K562 (cell line): ENCODE results near the gene STARD8. TPM values are rescaled to one million over a fixed set of nuclear protein-coding genes. Genes with fewer than 3 reads are reported as not detected.

Source experiments
- ARID1B ChIP-seq: fragments of 450-650 bp; IDR thresholded peaks from 2 replicates; pipeline ENCODE4 v1.6.1; 2016; ENCODE audit warnings: antibody characterized with exemption, mild to moderate bottlenecking, inconsistent platforms
- CBX8 ChIP-seq: fragments of 200-600 bp; sonication (generic); IDR thresholded peaks from 2 replicates; pipeline ENCODE4 v1.6.1; 2012; ENCODE audit warnings: borderline replicate concordance, mixed run types, low read depth, mild to moderate bottlenecking, moderate library complexity, mixed read lengths, low read length, control low read depth, inconsistent platforms; ENCODE audit not compliant: poor library complexity, severe bottlenecking; ENCODE audit errors: extremely low read depth
- CTBP1 ChIP-seq: fragments of 450-650 bp; IDR thresholded peaks from 2 replicates; pipeline ENCODE4 v1.6.1; 2016; ENCODE audit warnings: borderline replicate concordance
- CXXC5 ChIP-seq: fragments of 250-450 bp; sonication (Bioruptor Pico); IDR thresholded peaks from 2 replicates; pipeline ENCODE4 v1.8.0; 2022; ENCODE audit warnings: inconsistent platforms, mild to moderate bottlenecking, moderate library complexity
- EGR1 ChIP-seq: fragments of 450-650 bp; conservative IDR thresholded peaks from 2 replicates; pipeline ENCODE4 v1.6.1; 2017; ENCODE audit warnings: mild to moderate bottlenecking
- EP300 ChIP-seq: IDR thresholded peaks from 2 replicates; pipeline ENCODE4 v1.6.1; 2012; ENCODE audit warnings: low read length, improper control_type of control experiment
- KDM5B ChIP-seq: fragments of 200-600 bp; sonication (generic); IDR thresholded peaks from 2 replicates; pipeline ENCODE4 v1.6.1; 2012; ENCODE audit warnings: low read depth, mild to moderate bottlenecking, moderate library complexity, low read length, control low read depth, inconsistent platforms; ENCODE audit not compliant: insufficient replicate concordance
- KLF1 ChIP-seq: fragments of 450-650 bp; IDR thresholded peaks from 2 replicates; pipeline ENCODE4 v1.6.1; 2016; ENCODE audit warnings: missing genetic modification characterization, missing compliant biosample characterization
- KLF16 ChIP-seq: IDR thresholded peaks from 2 replicates; pipeline ENCODE4 v1.6.1; 2016; ENCODE audit warnings: antibody characterized with exemption
- MTA2 ChIP-seq: fragments of 450-650 bp; IDR thresholded peaks from 2 replicates; pipeline ENCODE4 v1.6.1; 2016; ENCODE audit warnings: low read depth
- NR3C1 ChIP-seq: sonication (generic); formaldehyde crosslinking; IDR thresholded peaks from 2 replicates; pipeline ENCODE4 v1.8.1; 2022; ENCODE audit warnings: missing genetic modification reagents
- POLR2AphosphoS5 ChIP-seq: IDR thresholded peaks from 2 replicates; pipeline ENCODE4 v1.6.1; 2011; ENCODE audit warnings: mild to moderate bottlenecking, low read depth, low read length, moderate library complexity; ENCODE audit not compliant: control insufficient read depth, insufficient read depth
- RBFOX2 ChIP-seq: fragments of 200-400 bp; formaldehyde crosslinking; IDR thresholded peaks from 2 replicates; pipeline ENCODE4 v1.6.1; 2017; ENCODE audit warnings: low read depth, mild to moderate bottlenecking, low read length, moderate library complexity
- SMAD4 ChIP-seq: fragments of 250-450 bp; sonication (Bioruptor Pico); conservative IDR thresholded peaks from 2 replicates; pipeline ENCODE4 v1.8.0; 2021; ENCODE audit warnings: inconsistent platforms, mild to moderate bottlenecking, moderate library complexity
- SMARCA4 ChIP-seq: fragments of 450-650 bp; IDR thresholded peaks from 2 replicates; pipeline ENCODE4 v1.6.1; 2016
- SMARCA5 ChIP-seq: fragments of 450-650 bp; IDR thresholded peaks from 2 replicates; pipeline ENCODE4 v1.6.1; 2016
- TCF3 ChIP-seq: sonication (generic); formaldehyde crosslinking; IDR thresholded peaks from 2 replicates; pipeline ENCODE4 v1.4.0; 2020; ENCODE audit warnings: mild to moderate bottlenecking, missing genetic modification reagents
- YY1 ChIP-seq, 3 experiments: IDR thresholded peaks; 2 replicates each; pipeline ENCODE4 v1.6.1; 2011; ENCODE audit warnings: low read length in 2 of 3, mild to moderate bottlenecking in 2 of 3, moderate library complexity in 2 of 3, borderline replicate concordance in 1 of 3, control low read depth in 1 of 3, low read depth in 1 of 3; ENCODE audit not compliant: insufficient read depth in 3 of 3, insufficient replicate concordance in 2 of 3, control insufficient read depth in 1 of 3, insufficient read length in 1 of 3; ENCODE audit errors: extremely low read depth in 1 of 3
- ZKSCAN8 ChIP-seq: fragments of 200-800 bp; sonication (Bioruptor generic); IDR thresholded peaks from 2 replicates; pipeline ENCODE4 v1.6.1; 2016; ENCODE audit warnings: missing genetic modification characterization, missing compliant biosample characterization
- ZNF133 ChIP-seq: fragments of 250-450 bp; sonication (Bioruptor Pico); IDR thresholded peaks from 2 replicates; pipeline ENCODE4 v1.4.0; 2020; ENCODE audit warnings: mild to moderate bottlenecking
- ZNF592 ChIP-seq: fragments of 450-650 bp; IDR thresholded peaks from 2 replicates; pipeline ENCODE4 v1.6.1; 2017; ENCODE audit warnings: antibody characterized with exemption, mild to moderate bottlenecking
- polyA plus RNA-seq, 8 experiments: library from polyadenylated mRNA; depleted of rRNA in 4 of 8; stranded (reverse) in 5 of 8; unstranded in 3 of 8; fragments of >200 nt; fragmentation: Nextera tagmentation in 2 of 8; fragmentation: Illumina TruSeq in 1 of 8; extraction: Ambion mirVana in 2 of 8; extraction: Trizol in 1 of 8; gene quantifications; 2 replicates each; pipeline versions ENCODE4 v1.2.1 to v1.2.3, GENCODE V29; 2011 to 2014; ENCODE audit warnings: inconsistent platforms in 1 of 8, missing spikeins in 1 of 8
- total RNA-seq, 7 experiments: library from RNA; depleted of rRNA in 6 of 7; stranded (reverse); fragments of >200 nt in 6 of 7; fragmentation: Illumina TruSeq in 2 of 7; extraction: Trizol in 2 of 7; gene quantifications; 2 replicates each; pipeline versions ENCODE4 v1.2.1 to v1.2.3, GENCODE V29; 2011 to 2021; ENCODE audit warnings: low replicate concordance in 1 of 7

Gene STARD8
- total and polyA plus RNA-seq, 9 of the 15 experiments (the other 6 are each of a cell fraction or from before 2014, with no cell fraction given), result 1.6 to 35.0 (median 15.9) TPM

- TF ChIP-seq NR3C1, result no peak
- TF ChIP-seq TCF3, result peak; percentile 93
- no peak for TF ChIP-seq CTBP1
- TF ChIP-seq ZNF592, result peak; percentile 60; the same call in 1 of the 2 replicates
- no peak for TF ChIP-seq KDM5B
- no peak for TF ChIP-seq SMARCA5
- no peak for TF ChIP-seq EGR1
- no peak for TF ChIP-seq ZNF133
- peak; percentile 30; the same call in 1 of the 2 replicates for TF ChIP-seq RBFOX2
- no peak for TF ChIP-seq CBX8
- TF ChIP-seq ARID1B, result peak; percentile 80
- 0 out of 2 replicates have a peak, but pooled peaks have one; percentile 19 for TF ChIP-seq CXXC5
- TF ChIP-seq ZKSCAN8 (CRISPR knock-in tag), result no peak
- 0 out of 2 replicates have a peak, but pooled peaks have one; percentile 35 for TF ChIP-seq SMARCA4
- TF ChIP-seq EP300, result peak; percentile 70
- peak; percentile 40; the same call in 1 of the 2 replicates for TF ChIP-seq MTA2
- peak in 1 of 3 experiments; percentile 49 for TF ChIP-seq YY1 (IDR thresholded peaks at IDR 0.05; ENCODE audit: borderline replicate concordance in 1 of 3, control insufficient read depth in 1 of 3, extremely low read depth in 1 of 3, insufficient read depth in 3 of 3, insufficient read length in 1 of 3, insufficient replicate concordance in 2 of 3, low read depth in 1 of 3, low read length in 2 of 3)
- TF ChIP-seq KLF1 (tag), result no peak
- peak; percentile 50; the same call in 1 of the 2 replicates for TF ChIP-seq KLF16
- TF ChIP-seq POLR2AphosphoS5, result peak; percentile 71; the same call in 1 of the 2 replicates
- peak; percentile 45; the same call in 1 of the 2 replicates for TF ChIP-seq SMAD4 (CRISPR knock-in tag)
Observed at GRCh38 chrX:68699960-68700746, 52.7 kb downstream of the STARD8 start (continued).
